Vagina (tissue), 2 donors: ENCODE data around the gene SBNO1. TPM values are rescaled to one million over a fixed set of nuclear protein-coding genes. Genes with fewer than 3 reads are reported as not detected.
A peak's percentile ranks its signal among the peaks of the same experiment; 100 is the strongest.
"Not testable (repeated sequence)": the region's sequence is repeated elsewhere in the genome, so short reads cannot be mapped to it uniquely, and the experiment has no call there.

ENCODE experiments used
- DNase-seq, 2 donors: peaks; one replicate each; pipeline ENCODE4 v3.0.0-alpha.2; 2017; ENCODE audit errors: extremely low spot score in 2 of 2
- H3K27ac ChIP-seq: fragments of 200-600 bp; sonication (generic); one replicate; pipeline ENCODE4 v1.5.1; 2019
- H3K27me3 ChIP-seq: fragments of 200-600 bp; sonication (generic); one replicate; pipeline ENCODE4 v1.5.1; 2019
- H3K36me3 ChIP-seq, 2 donors: fragments of 200-600 bp; sonication (generic); one replicate each; pipeline ENCODE4 v1.5.1; 2017 to 2019
- H3K4me1 ChIP-seq: fragments of 200-600 bp; sonication (generic); one replicate; pipeline ENCODE4 v1.5.1; 2019
- H3K4me3 ChIP-seq, 2 donors: fragments of 200-600 bp; sonication (generic); 1 replicate in 1 of 2; 2 replicates in 1 of 2; pipeline ENCODE4 v1.5.1; 2016 to 2019
- H3K9me3 ChIP-seq: fragments of 200-600 bp; sonication (generic); one replicate; pipeline ENCODE4 v1.5.1; 2019
- POLR2A ChIP-seq, 2 donors: fragments of 450-650 bp; IDR thresholded peaks; one replicate each; pipeline ENCODE4 v1.6.1; 2017; ENCODE audit warnings: antibody characterized with exemption in 2 of 2, mild to moderate bottlenecking in 2 of 2, moderate library complexity in 2 of 2
- POLR2AphosphoS5 ChIP-seq, 2 donors: sonication (generic); formaldehyde crosslinking; IDR thresholded peaks; one replicate each; pipeline ENCODE4 v1.9.0; 2017; ENCODE audit warnings: antibody characterized with exemption in 2 of 2, mild to moderate bottlenecking in 2 of 2, low read depth in 1 of 2; ENCODE audit not compliant: insufficient read depth in 1 of 2
- intact Hi-C: fragments of 100-400 bp; cut with DNase I; formaldehyde crosslinking; loops from one replicate; pipeline ENCODE4 v1.15.1; 2023
- total RNA-seq: library from RNA; depleted of rRNA; stranded (reverse); fragments of >200 nt; gene quantifications from one replicate; pipeline ENCODE4 v1.2.3, GENCODE V29; 2016
- TF ChIP-seq, protein P1 (sequence below), 3 experiments: fragments of 450-650 bp in 2 of 3; fragments of 200-600 bp in 1 of 3; sonication (generic) in 1 of 3; IDR thresholded peaks; one replicate each; pipeline ENCODE4 v1.5.1; 2017 to 2019; ENCODE audit warnings: antibody characterized with exemption in 3 of 3, mild to moderate bottlenecking in 2 of 3, moderate library complexity in 2 of 3

Gene SBNO1
- total RNA-seq, 1 donor from 2014 or later: 15.0 TPM

DNA sequence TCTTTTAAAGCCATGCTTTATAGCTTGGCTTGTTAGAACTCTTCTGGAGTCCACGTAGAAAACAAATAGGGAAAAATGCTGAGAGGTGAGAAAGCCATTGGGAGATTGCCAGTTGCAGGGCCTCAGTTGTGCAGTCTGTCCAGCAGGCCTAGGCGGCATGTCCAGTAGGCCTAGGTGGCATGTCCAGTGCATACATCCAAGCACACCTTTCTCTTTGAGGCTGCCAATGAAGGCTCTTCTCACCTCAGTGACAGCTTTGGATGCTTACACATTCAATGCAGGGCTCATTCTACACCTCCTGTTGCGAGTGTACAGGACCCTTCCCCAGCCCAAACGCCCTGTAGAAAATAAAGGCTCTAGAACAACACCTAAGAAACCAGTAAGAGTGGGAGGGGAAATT, 106.1 kb downstream of the SBNO1 start:
- TF ChIP-seq, protein P1, sequence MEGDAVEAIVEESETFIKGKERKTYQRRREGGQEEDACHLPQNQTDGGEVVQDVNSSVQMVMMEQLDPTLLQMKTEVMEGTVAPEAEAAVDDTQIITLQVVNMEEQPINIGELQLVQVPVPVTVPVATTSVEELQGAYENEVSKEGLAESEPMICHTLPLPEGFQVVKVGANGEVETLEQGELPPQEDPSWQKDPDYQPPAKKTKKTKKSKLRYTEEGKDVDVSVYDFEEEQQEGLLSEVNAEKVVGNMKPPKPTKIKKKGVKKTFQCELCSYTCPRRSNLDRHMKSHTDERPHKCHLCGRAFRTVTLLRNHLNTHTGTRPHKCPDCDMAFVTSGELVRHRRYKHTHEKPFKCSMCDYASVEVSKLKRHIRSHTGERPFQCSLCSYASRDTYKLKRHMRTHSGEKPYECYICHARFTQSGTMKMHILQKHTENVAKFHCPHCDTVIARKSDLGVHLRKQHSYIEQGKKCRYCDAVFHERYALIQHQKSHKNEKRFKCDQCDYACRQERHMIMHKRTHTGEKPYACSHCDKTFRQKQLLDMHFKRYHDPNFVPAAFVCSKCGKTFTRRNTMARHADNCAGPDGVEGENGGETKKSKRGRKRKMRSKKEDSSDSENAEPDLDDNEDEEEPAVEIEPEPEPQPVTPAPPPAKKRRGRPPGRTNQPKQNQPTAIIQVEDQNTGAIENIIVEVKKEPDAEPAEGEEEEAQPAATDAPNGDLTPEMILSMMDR (IDR thresholded peaks at IDR 0.05): no peak
- TF ChIP-seq POLR2A (IDR thresholded peaks at IDR 0.05) (no peak), POLR2AphosphoS5 (IDR thresholded peaks at IDR 0.05; ENCODE audit: insufficient read depth in 1 of 2, low read depth in 1 of 2) (no peak)
- Histone ChIP-seq H3K4me3 (no peak overlapping the region), H3K27ac (no peak overlapping the region), H3K36me3 (peaks cover 0 to 83% of the 10 kb centered on the region in 2 donors), H3K9me3 (no peaks in the 10 kb centered on the region), H3K27me3 (no peaks in the 10 kb centered on the region), H3K4me1 (peaks cover 5% of the 10 kb centered on the region)
- no peak for DNase-seq
- intact Hi-C loops: no loop called here

DNA sequence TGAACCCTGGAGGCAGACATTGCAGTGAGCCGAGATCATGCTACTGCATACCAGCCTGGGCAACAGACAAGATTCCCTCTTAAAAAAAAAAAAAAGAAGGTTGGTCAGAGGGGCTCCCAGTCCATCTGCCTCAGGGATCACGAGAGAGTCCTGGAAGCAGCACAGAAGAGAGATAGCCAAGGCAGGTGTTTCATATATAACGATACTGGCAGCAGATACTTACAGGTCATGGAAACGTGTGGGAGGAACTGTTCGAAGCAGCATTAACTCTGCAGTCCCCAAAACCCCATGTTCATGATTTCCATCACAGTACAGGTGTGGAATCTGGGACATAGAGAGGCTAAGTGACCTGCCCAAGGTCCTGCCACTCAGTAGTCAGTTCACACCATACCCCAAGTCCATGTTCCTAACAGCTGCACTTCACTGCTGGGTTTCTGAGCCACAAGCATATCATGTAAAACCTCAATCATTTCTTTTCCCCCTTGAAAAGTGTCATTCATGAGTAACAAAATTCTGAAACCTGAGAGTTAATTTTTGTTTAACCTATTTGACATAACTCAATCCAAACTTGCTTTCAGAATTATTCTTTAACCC, 109.7 kb downstream of the SBNO1 start:
- H3K4me3 ChIP-seq: no peak overlapping the region
- DNase-seq: no peak
- no peaks in the 10 kb centered on the region for H3K27me3 ChIP-seq
- H3K4me1 ChIP-seq: peaks cover 35% of the 10 kb centered on the region
- no peak for TF ChIP-seq POLR2AphosphoS5 (IDR thresholded peaks at IDR 0.05; ENCODE audit: insufficient read depth in 1 of 2, low read depth in 1 of 2)
- TF ChIP-seq, protein P1 (IDR thresholded peaks at IDR 0.05): no peak
- no peak for TF ChIP-seq POLR2A (IDR thresholded peaks at IDR 0.05)
- H3K9me3 ChIP-seq: no peaks in the 10 kb centered on the region
- peaks cover 0 to 52% of the 10 kb centered on the region in 2 donors for H3K36me3 ChIP-seq
- no peak overlapping the region for H3K27ac ChIP-seq
- intact Hi-C loops: no loop called here

DNA sequence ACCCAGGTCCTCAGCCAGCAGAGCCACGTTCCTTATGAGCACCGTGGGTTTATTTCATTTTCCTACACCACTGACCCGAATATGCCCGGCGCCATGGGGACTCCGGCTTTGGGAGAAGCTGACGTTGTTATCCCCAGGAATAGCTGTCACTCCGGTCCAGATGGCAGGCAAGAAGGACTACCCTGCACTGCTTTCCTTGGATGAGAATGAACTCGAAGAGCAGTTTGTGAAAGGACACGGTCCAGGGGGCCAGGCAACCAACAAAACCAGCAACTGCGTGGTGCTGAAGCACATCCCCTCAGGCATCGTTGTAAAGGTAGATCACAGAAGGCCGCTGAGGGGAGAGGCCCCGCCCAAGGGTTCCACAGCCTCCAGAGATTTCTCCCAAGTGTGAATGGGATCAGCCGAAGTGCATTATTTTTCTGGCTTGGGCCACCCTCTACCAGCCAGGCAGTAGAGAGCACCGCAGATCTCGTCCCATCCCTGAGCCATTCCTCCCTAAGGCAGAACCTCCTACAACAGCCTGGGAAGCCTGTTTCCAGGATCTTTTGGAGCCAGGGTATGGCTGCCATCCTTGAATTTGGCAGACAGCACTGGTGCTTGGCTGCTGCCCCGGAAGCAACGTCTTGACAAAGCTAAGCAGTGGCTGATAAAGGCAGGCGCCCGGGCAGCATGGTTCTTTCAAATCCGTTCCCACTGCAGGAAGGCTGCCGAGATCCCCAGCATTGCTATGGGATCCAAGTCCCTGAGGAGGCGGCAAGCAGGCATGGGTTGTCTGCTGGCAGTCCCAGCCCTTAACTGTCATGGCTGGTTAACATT, 110.8 kb downstream of the SBNO1 start:
- intact Hi-C loops: no loop called here
- Histone ChIP-seq H3K4me3 (no peak overlapping the region), H3K9me3 (no peaks in the 10 kb centered on the region), H3K27ac (no peak overlapping the region), H3K27me3 (no peaks in the 10 kb centered on the region), H3K36me3 (peaks cover 0 to 46% of the 10 kb centered on the region in 2 donors), H3K4me1 (peaks cover 35% of the 10 kb centered on the region)
- peak in 1 of 2 donors; percentile 75 for DNase-seq
- TF ChIP-seq POLR2A (IDR thresholded peaks at IDR 0.05) (no peak), POLR2AphosphoS5 (IDR thresholded peaks at IDR 0.05; ENCODE audit: insufficient read depth in 1 of 2, low read depth in 1 of 2) (no peak)
- TF ChIP-seq, protein P1 (IDR thresholded peaks at IDR 0.05): no peak

DNA sequence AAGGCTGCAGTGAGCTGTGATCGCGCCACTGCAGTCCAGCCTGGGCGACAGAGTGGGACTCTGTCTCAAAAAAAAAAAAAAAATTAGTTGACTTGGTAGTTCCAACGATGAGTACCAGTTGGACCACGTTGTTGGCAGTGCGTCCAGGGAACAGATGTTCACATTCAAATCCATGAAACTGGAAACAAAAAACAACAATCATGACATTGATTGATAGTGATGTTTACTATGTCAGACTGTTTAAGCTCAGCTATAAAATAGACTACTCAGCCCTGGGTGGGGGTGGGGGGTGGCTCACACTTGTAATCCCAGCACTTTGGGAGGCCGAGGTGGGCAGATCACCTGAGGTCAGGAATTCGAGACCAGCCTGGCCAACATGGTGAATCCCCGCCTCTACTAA, 112.3 kb downstream of the SBNO1 start:
- H3K36me3 ChIP-seq: peaks cover 0 to 32% of the 10 kb centered on the region in 2 donors
- H3K27ac ChIP-seq: peak overlapping the region; percentile 63

DNA sequence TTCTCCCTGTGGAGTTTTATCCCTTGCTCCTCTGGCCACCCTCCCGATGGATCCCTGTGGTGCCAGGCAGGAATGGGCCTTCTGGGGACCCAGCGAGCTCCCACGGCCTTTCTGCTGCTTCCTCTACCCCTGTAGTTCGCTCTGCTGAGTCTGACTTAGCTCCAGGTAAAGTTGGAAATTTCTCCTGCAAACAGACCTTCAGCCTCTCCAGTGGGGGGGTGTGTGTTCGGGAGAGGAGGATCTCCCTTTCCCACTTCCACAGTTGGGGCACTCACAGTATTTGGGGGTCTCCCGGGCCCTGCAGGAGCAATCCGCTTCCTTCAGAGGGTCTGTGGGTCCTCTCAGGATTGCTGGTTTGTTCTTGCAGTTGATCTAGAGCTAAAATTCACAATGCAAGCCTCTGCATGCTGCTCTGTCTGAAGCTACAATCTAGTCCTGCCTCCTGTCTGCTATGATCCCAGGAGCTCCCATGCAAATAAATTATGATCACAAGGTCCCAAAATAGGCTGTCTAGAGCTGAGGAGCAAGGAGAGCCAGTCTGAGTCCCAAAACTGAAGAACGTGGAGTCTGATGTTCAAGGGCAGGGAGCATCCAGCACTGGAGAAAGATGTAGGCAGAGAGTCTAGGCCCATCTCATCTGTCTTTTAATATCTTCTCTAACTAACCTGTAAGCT, 113.1 kb downstream of the SBNO1 start:
- Histone ChIP-seq H3K27me3 (no peaks in the 10 kb centered on the region), H3K9me3 (no peaks in the 10 kb centered on the region), H3K4me1 (peaks cover 35% of the 10 kb centered on the region), H3K27ac (peak overlapping the region; percentile 63), H3K36me3 (peaks cover 0 to 24% of the 10 kb centered on the region in 2 donors), H3K4me3 (no peak overlapping the region)
- DNase-seq: no peak
- intact Hi-C loops: no loop called here
- no peak for TF ChIP-seq POLR2A (IDR thresholded peaks at IDR 0.05)
- no peak for TF ChIP-seq POLR2AphosphoS5 (IDR thresholded peaks at IDR 0.05; ENCODE audit: insufficient read depth in 1 of 2, low read depth in 1 of 2)
- TF ChIP-seq, protein P1 (IDR thresholded peaks at IDR 0.05): no peak

More for the DNA sequence above, 112.3 kb downstream of the SBNO1 start:
- intact Hi-C loops, DNase-seq, H3K4me3 ChIP-seq, H3K9me3 ChIP-seq, H3K27me3 ChIP-seq: not testable (repeated sequence)
- peaks cover 35% of the 10 kb centered on the region for H3K4me1 ChIP-seq
